Stimulated activated CD4-positive, alpha-beta T cell treated with anti-CD3 and anti-CD28 coated beads, TNF-alpha, amount 100 ng/mL, for 4 hours (primary cell): ENCODE measurements around the gene ENDOU.

Source experiments
- DNase-seq, 3 experiments: peaks; one replicate each; pipeline ENCODE4 v3.0.0-alpha.2; 2020; ENCODE audit warnings: low read depth in 3 of 3

The ENDOU gene

GRCh38 chr12:47718531-47718930, 6.8 kb downstream of the ENDOU start:
- DNase-seq = no peak

GRCh38 chr12:47717443-47718193, 7.7 kb downstream of the ENDOU start:
- no peak for DNase-seq

GRCh38 chr12:47717046-47717442, 8.2 kb downstream of the ENDOU start:
- DNase-seq = no peak

GRCh38 chr12:47715877-47716548, 9.3 kb downstream of the ENDOU start:
- DNase-seq = no peak

- DNase-seq = peak; percentile 50 to 75 (median 53)
Observed at GRCh38 chr12:47715393-47715876, 9.9 kb downstream of the ENDOU start.

- DNase-seq = no peak
Observed at GRCh38 chr12:47714826-47715386, 10.4 kb downstream of the ENDOU start.

GRCh38 chr12:47712171-47712570, 13.1 kb downstream of the ENDOU start:
- no peak for DNase-seq

- DNase-seq = no peak
Observed at GRCh38 chr12:47711448-47711847, 13.8 kb downstream of the ENDOU start.

- no peak for DNase-seq
Observed at GRCh38 chr12:47710278-47710677, 15.0 kb downstream of the ENDOU start.

GRCh38 chr12:47709671-47710070, 15.6 kb downstream of the ENDOU start:
- DNase-seq = no peak

- DNase-seq = no peak
Observed at GRCh38 chr12:47709237-47709636, 16.1 kb downstream of the ENDOU start.

GRCh38 chr12:47707905-47708543, 17.3 kb downstream of the ENDOU start:
- no peak for DNase-seq

- no peak for DNase-seq
Observed at GRCh38 chr12:47707355-47707754, 17.9 kb downstream of the ENDOU start.

GRCh38 chr12:47705566-47706425, 19.5 kb downstream of the ENDOU start, which contains the start of gene RPAP3:
Gene RPAP3, minus strand, starts transcription at chr12:47706030. Its CDS starts 3,190 bp downstream, at chr12:47702840.
- DNase-seq = peak; percentile 94 to 97 (median 95)

GRCh38 chr12:47705229-47705565, 20.1 kb downstream of the ENDOU start:
- no peak for DNase-seq

- DNase-seq = no peak
Observed at GRCh38 chr12:47704719-47705118, 20.6 kb downstream of the ENDOU start.

- no peak for DNase-seq
Observed at GRCh38 chr12:47700263-47700662, 25.0 kb downstream of the ENDOU start.

GRCh38 chr12:47698631-47699030, 26.7 kb downstream of the ENDOU start:
- DNase-seq = no peak

- DNase-seq = no peak
Observed at GRCh38 chr12:47698055-47698454, 27.2 kb downstream of the ENDOU start.

GRCh38 chr12:47689215-47689614, 36.1 kb downstream of the ENDOU start:
- no peak for DNase-seq

- DNase-seq = no peak
Observed at GRCh38 chr12:47687636-47688035, 37.7 kb downstream of the ENDOU start.
